Fibroblast of the aortic adventitia (primary cell): ENCODE results near the gene CRISP1. TPM values are rescaled to one million over a fixed set of nuclear protein-coding genes. Genes with fewer than 3 reads are reported as not detected.

Experiments
- DNase-seq: peaks from one replicate; pipeline ENCODE4 v3.0.0-alpha.2; 2010; ENCODE audit warnings: low read depth
- H3K4me3 ChIP-seq: 2 replicates; pipeline ENCODE4 v1.5.1; 2011; ENCODE audit warnings: low read depth, mild to moderate bottlenecking, control low read depth, low read length, moderate library complexity
- total RNA-seq: library from RNA; depleted of rRNA; stranded (reverse); fragments of >200 nt; gene quantifications from 2 replicates; pipeline ENCODE4 v1.2.3, GENCODE V29; 2012; ENCODE audit warnings: low replicate concordance
- TF ChIP-seq, protein P1 (sequence below): IDR thresholded peaks from 2 replicates; pipeline ENCODE4 v1.5.1; 2011; ENCODE audit warnings: mild to moderate bottlenecking, low read length, control low read depth, inconsistent platforms; ENCODE audit not compliant: insufficient read depth

CRISP1 gene
- total RNA-seq, 1 donor = not detected

- no peak overlapping the region for H3K4me3 ChIP-seq
- TF ChIP-seq, protein P1, sequence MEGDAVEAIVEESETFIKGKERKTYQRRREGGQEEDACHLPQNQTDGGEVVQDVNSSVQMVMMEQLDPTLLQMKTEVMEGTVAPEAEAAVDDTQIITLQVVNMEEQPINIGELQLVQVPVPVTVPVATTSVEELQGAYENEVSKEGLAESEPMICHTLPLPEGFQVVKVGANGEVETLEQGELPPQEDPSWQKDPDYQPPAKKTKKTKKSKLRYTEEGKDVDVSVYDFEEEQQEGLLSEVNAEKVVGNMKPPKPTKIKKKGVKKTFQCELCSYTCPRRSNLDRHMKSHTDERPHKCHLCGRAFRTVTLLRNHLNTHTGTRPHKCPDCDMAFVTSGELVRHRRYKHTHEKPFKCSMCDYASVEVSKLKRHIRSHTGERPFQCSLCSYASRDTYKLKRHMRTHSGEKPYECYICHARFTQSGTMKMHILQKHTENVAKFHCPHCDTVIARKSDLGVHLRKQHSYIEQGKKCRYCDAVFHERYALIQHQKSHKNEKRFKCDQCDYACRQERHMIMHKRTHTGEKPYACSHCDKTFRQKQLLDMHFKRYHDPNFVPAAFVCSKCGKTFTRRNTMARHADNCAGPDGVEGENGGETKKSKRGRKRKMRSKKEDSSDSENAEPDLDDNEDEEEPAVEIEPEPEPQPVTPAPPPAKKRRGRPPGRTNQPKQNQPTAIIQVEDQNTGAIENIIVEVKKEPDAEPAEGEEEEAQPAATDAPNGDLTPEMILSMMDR = no peak
- no peak for DNase-seq
Measured at GRCh38 chr6:49790341-49790740, 76.0 kb downstream of the CRISP1 start.

GRCh38 chr6:49787176-49787575 is 79.2 kb downstream of the CRISP1 start, which contains the start of gene PGK2:
Gene PGK2 (minus strand): TSS chr6:49787285. CDS start chr6:49787187, 98 bp downstream.
- H3K4me3 ChIP-seq = no peak within 1 kb of the TSS
- no peak for DNase-seq
- TF ChIP-seq, protein P1 = no peak

GRCh38 chr6:49784272-49784671 is 82.1 kb downstream of the CRISP1 start:
- no peak for DNase-seq
- no peak overlapping the region for H3K4me3 ChIP-seq
- TF ChIP-seq, protein P1 = no peak

Other genes starting within 250 kb of the CRISP1 start
- not detected in 2 replicates for gene RHAG, start 229.7 kb downstream of the CRISP1 start, total RNA-seq
- gene CRISP2, start 153.0 kb downstream of the CRISP1 start, total RNA-seq = not detected in 2 replicates
- not detected in 2 replicates for gene CRISP3, start 122.1 kb downstream of the CRISP1 start, total RNA-seq
- not detected in 2 replicates for gene PGK2, start 79.2 kb downstream of the CRISP1 start, total RNA-seq
- not detected in 2 replicates for gene DEFB114, start 97.6 kb upstream of the CRISP1 start, total RNA-seq
- not detected in 2 replicates for gene DEFB113, start 103.1 kb upstream of the CRISP1 start, total RNA-seq
- not detected in 2 replicates for gene DEFB110, start 155.5 kb upstream of the CRISP1 start, total RNA-seq
- gene DEFB112, start 183.4 kb upstream of the CRISP1 start, total RNA-seq = not detected in 2 replicates